C4-2B (cell line): Measurements from ENCODE around the gene QSOX2.

Source experiments
- ZFX ChIP-seq: fragments of 450-650 bp; IDR thresholded peaks from 2 replicates; pipeline ENCODE4 v1.6.1; 2017
- TF ChIP-seq, protein P1 (sequence below): fragments of 450-650 bp; conservative IDR thresholded peaks from 2 replicates; pipeline ENCODE4 v1.5.1; 2017; ENCODE audit warnings: mild to moderate bottlenecking

DNA sequence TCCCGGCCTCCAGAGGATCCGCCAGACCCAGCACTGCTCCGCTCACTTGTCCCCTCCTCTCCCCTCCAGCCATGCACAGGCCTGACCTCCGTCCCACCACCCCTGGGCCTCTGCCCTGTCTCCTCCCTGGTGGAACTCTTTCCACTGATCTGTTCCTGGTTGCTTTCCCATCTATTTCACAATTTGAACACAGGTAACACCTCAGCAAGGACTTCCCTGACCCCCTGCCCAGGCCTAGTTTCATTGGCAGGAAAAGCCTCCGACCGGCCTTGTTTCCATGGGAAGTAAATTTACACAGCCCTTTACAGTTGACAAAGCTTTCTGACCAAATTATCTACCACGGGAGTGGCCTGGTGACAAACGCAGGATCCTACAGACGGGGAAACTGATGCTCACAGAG is 14.8 kb downstream of the QSOX2 start:
- TF ChIP-seq, protein P1, sequence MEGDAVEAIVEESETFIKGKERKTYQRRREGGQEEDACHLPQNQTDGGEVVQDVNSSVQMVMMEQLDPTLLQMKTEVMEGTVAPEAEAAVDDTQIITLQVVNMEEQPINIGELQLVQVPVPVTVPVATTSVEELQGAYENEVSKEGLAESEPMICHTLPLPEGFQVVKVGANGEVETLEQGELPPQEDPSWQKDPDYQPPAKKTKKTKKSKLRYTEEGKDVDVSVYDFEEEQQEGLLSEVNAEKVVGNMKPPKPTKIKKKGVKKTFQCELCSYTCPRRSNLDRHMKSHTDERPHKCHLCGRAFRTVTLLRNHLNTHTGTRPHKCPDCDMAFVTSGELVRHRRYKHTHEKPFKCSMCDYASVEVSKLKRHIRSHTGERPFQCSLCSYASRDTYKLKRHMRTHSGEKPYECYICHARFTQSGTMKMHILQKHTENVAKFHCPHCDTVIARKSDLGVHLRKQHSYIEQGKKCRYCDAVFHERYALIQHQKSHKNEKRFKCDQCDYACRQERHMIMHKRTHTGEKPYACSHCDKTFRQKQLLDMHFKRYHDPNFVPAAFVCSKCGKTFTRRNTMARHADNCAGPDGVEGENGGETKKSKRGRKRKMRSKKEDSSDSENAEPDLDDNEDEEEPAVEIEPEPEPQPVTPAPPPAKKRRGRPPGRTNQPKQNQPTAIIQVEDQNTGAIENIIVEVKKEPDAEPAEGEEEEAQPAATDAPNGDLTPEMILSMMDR = no peak
- TF ChIP-seq ZFX = no peak
